Measurements from ENCODE around the gene CRIM1.

The CRIM1 gene

DNA sequence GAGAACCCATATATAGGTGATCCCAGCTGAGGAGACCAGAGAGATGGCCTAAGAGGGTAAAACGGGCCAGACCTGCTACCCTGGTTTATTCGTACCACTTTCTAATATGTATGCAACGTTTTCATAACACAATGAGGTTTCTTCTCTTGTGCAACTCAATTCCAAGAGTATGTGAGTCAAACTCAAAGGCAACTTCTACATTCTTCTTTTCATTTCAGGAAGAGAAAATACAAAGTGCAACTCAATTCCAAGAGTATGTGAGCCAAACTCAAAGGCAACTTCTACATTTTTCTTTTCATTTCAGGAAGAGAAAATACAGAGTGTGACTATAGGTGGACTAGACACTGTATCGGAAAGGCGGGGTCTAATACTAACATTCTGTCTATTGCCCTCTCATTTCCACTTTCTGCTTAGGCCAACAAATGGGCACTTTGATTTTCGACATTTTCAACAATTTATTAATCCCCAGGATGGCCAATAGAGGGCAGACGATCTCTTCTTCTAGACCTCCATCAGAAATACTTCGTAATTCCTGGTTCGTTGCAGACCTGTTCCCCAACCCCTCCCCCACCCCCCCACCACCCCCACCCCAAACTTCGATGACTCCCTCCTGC, 3.7 kb upstream of the CRIM1 start:
- no peak for DNase-seq (ENCODE audit: low read depth)
- H3K4me3 ChIP-seq (ENCODE audit: control insufficient read depth, low read depth, low read length): no peak overlapping the region
- TF ChIP-seq, protein P1, sequence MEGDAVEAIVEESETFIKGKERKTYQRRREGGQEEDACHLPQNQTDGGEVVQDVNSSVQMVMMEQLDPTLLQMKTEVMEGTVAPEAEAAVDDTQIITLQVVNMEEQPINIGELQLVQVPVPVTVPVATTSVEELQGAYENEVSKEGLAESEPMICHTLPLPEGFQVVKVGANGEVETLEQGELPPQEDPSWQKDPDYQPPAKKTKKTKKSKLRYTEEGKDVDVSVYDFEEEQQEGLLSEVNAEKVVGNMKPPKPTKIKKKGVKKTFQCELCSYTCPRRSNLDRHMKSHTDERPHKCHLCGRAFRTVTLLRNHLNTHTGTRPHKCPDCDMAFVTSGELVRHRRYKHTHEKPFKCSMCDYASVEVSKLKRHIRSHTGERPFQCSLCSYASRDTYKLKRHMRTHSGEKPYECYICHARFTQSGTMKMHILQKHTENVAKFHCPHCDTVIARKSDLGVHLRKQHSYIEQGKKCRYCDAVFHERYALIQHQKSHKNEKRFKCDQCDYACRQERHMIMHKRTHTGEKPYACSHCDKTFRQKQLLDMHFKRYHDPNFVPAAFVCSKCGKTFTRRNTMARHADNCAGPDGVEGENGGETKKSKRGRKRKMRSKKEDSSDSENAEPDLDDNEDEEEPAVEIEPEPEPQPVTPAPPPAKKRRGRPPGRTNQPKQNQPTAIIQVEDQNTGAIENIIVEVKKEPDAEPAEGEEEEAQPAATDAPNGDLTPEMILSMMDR (IDR thresholded peaks at IDR 0.05; ENCODE audit: control insufficient read depth, insufficient read depth, low read depth, low read length, missing control alignments): peak; percentile 46

DNA sequence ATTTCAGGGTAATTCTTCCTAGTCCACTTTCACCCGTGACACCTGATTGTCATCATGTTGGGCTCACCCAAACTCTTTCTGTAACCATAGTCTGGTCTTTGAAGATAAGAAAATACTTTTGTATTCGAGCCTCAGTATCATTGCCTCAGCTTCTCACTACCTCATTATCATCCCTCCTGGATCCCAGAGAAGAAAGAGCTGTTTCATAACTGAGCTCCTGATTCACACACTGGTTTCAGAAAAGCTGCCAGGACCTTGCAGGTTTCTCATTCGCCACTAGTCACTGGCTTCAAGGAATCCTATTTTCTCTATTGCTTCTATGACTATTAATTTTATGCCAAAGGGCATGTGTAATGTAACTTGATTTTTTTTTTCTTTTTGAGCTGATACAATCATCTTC, 2.9 kb upstream of the CRIM1 start:
- no peak for DNase-seq (ENCODE audit: low read depth)
- TF ChIP-seq, protein P1 (IDR thresholded peaks at IDR 0.05; ENCODE audit: control insufficient read depth, insufficient read depth, low read depth, low read length, missing control alignments): peak; percentile 22
- no peak overlapping the region for H3K4me3 ChIP-seq (ENCODE audit: control insufficient read depth, low read depth, low read length)

DNA sequence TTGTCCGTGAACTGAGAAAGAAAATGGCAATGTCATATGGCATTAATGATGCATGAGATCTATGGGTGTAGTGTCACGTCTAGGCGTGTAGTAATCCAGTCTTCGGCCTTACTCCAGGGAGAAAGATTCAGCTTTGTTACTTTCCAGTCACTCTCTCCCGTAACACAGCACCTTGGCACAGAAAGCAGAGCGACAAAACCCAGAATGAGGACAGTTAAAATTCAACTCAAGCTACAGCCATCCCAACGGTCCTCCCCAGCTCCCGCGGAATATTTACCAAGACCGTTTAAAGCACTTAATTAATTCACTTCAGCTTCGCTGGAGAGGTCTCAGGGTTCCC, 797 bp upstream of the CRIM1 start:
- peak overlapping the region; percentile 96 for H3K4me3 ChIP-seq (ENCODE audit: control insufficient read depth, low read depth, low read length)
- DNase-seq (ENCODE audit: low read depth): no peak
- TF ChIP-seq, protein P1 (IDR thresholded peaks at IDR 0.05; ENCODE audit: control insufficient read depth, insufficient read depth, low read depth, low read length, missing control alignments): no peak

DNA sequence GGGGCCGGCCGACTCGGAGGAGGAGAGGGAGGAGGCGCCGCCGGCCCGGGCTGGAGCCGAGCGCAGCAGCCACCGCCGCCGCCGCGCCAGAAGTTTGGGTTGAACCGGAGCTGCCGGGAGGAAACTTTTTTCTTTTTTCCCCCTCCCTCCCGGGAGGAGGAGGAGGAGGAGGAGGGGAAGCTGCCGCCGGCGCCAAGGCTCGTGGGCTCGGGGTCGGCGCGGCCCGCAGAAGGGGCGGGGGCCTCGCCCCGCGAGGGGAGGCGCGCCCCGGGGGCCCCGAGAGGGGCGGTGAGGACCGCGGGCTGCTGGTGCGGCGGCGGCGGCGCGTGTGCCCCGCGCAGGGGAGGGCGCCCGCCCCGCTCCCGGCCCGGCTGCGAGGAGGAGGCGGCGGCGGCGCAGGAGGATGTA, 316 bp downstream of the CRIM1 start:
- H3K4me3 ChIP-seq (ENCODE audit: control insufficient read depth, low read depth, low read length): peak overlapping the region; percentile 96

DNA sequence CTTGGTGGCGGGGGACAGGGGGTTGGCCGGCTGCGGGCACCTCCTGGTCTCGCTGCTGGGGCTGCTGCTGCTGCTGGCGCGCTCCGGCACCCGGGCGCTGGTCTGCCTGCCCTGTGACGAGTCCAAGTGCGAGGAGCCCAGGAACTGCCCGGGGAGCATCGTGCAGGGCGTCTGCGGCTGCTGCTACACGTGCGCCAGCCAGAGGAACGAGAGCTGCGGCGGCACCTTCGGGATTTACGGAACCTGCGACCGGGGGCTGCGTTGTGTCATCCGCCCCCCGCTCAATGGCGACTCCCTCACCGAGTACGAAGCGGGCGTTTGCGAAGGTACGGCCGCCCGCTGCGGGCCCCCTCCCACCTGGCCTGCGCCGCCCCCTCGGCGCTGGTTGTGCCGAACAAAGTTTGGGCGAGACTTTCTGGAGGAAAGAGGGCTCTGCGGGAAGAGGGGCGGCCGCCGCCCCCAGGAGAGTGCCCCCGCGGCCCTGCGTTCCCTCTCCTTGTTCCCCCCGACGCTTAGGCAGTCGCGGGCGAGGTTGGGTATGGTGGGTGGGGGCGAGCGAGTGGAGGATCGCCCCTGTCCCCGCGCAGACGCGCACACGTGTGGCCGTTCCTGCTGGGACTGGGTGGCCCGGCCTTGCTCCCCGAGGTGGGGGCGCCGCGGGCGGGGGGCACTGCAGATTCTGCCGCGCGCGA, 866 bp downstream of the CRIM1 start:
- no peak for DNase-seq (ENCODE audit: low read depth)
- TF ChIP-seq, protein P1 (IDR thresholded peaks at IDR 0.05; ENCODE audit: control insufficient read depth, insufficient read depth, low read depth, low read length, missing control alignments): no peak
- peak overlapping the region; percentile 96 for H3K4me3 ChIP-seq (ENCODE audit: control insufficient read depth, low read depth, low read length)

More for the DNA sequence above, 316 bp downstream of the CRIM1 start:
- TF ChIP-seq, protein P1 (IDR thresholded peaks at IDR 0.05; ENCODE audit: control insufficient read depth, insufficient read depth, low read depth, low read length, missing control alignments): no peak
- no peak for DNase-seq (ENCODE audit: low read depth)

DNA sequence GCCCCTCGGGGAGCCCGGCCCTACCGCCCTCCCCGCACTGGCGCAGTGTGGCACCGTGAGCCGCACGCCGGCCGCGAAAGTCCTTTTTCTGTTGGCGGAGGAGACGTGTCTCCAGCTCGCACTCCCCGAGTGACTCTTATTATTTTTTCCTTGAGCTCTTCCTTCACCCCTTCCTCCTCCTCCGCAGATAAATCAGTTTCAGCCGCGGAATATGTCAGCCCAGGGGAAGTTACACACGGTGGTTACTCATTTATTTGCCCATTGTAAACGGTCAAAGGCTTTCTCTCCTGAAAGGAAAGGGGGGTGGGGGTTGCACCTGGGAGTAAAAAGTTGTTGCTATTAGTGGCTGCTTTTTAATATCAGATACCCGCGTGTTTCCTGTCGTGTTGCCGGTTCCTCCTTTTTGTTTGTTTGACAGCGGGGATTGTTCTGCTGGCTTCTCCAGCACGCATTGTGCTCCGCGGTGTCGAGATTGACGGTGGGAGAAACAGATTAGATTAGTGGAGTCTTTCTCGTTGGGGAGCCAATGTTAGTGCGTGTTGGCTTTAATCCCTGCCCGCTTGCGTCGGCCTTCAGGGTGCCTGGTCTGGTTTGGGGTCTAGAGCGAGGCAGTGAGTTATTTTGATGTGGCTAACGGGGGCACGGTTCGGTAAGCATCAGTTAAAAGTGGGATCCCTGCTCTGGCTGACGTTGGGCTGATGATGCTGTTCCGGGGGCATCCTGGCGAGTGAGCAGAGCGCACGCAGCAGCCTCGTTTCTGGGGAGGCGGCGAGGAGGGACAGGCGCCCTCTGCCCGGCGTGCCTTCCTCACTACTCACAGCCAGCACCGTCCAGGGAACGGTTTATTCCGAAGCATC, 1.6 kb downstream of the CRIM1 start:
- DNase-seq (ENCODE audit: low read depth): no peak
- TF ChIP-seq, protein P1 (IDR thresholded peaks at IDR 0.05; ENCODE audit: control insufficient read depth, insufficient read depth, low read depth, low read length, missing control alignments): no peak
- H3K4me3 ChIP-seq (ENCODE audit: control insufficient read depth, low read depth, low read length): peak overlapping the region; percentile 96
